ENCODE measurements around the gene PLA2G4D. TPM values are rescaled to one million over a fixed set of nuclear protein-coding genes. Genes with fewer than 3 reads are reported as not detected.

Gene PLA2G4D
- total RNA-seq, 1 experiment from 2014 or later: not detected

GRCh38 chr15:42121021-42121420, 26.7 kb upstream of the PLA2G4D start:
- Histone ChIP-seq H3K4me3 (ENCODE audit: low read depth, low read length, poor library complexity, severe bottlenecking) (no peak overlapping the region), H3K27ac (ENCODE audit: low read depth, low read length, poor library complexity, severe bottlenecking) (no peak overlapping the region), H3K36me3 (ENCODE audit: insufficient read depth, low read length, poor library complexity, severe bottlenecking) (no peaks in the 10 kb centered on the region), H3K27me3 (replicated peaks; ENCODE audit: insufficient read depth, low read depth, low read length, poor library complexity) (no peaks in the 10 kb centered on the region), H3K9me3 (ENCODE audit: low read depth, low read length, poor library complexity, severe bottlenecking) (no peaks in the 10 kb centered on the region), H3K4me1 (ENCODE audit: insufficient read depth, low read length, poor library complexity, severe bottlenecking) (no peaks in the 10 kb centered on the region)
- no TSS peak for BruUV-seq (replicated peaks)
- CTCF ChIA-PET: no interaction called here
- intact Hi-C loops (cut with micrococcal nuclease; ENCODE audit: unreplicated experiment): no loop called here
- POLR2A ChIA-PET (ENCODE audit: low non-redundant PET): no interaction called here
- TF ChIP-seq CTCF (conservative IDR thresholded peaks at IDR 0.05; ENCODE audit: low read depth, low read length) (no peak), EZH2 (IDR thresholded peaks at IDR 0.05; ENCODE audit: borderline replicate concordance, low read depth, low read length, poor library complexity, severe bottlenecking) (no peak)
- DNase-seq (ENCODE audit: low spot score): no peak

- Histone ChIP-seq H3K4me3 (ENCODE audit: low read depth, low read length, poor library complexity, severe bottlenecking) (no peak overlapping the region), H3K36me3 (ENCODE audit: insufficient read depth, low read length, poor library complexity, severe bottlenecking) (no peaks in the 10 kb centered on the region), H3K27me3 (replicated peaks; ENCODE audit: insufficient read depth, low read depth, low read length, poor library complexity) (no peaks in the 10 kb centered on the region), H3K4me1 (ENCODE audit: insufficient read depth, low read length, poor library complexity, severe bottlenecking) (no peaks in the 10 kb centered on the region), H3K27ac (ENCODE audit: low read depth, low read length, poor library complexity, severe bottlenecking) (no peak overlapping the region), H3K9me3 (ENCODE audit: low read depth, low read length, poor library complexity, severe bottlenecking) (no peaks in the 10 kb centered on the region)
- DNase-seq (ENCODE audit: low spot score): no peak
- CTCF ChIA-PET: no interaction called here
- POLR2A ChIA-PET (ENCODE audit: low non-redundant PET): no interaction called here
- TF ChIP-seq EZH2 (IDR thresholded peaks at IDR 0.05; ENCODE audit: borderline replicate concordance, low read depth, low read length, poor library complexity, severe bottlenecking) (no peak), CTCF (conservative IDR thresholded peaks at IDR 0.05; ENCODE audit: low read depth, low read length) (no peak)
- BruUV-seq (replicated peaks): no TSS peak
- intact Hi-C loops (cut with micrococcal nuclease; ENCODE audit: unreplicated experiment): no loop called here
Observed at GRCh38 chr15:42120285-42120684, 25.9 kb upstream of the PLA2G4D start.

GRCh38 chr15:42119446-42119760, 25.0 kb upstream of the PLA2G4D start:
- H3K4me3 ChIP-seq (ENCODE audit: low read depth, low read length, poor library complexity, severe bottlenecking): no peak overlapping the region
- intact Hi-C loops (cut with micrococcal nuclease; ENCODE audit: unreplicated experiment): no loop called here
- no peaks in the 10 kb centered on the region for H3K36me3 ChIP-seq (ENCODE audit: insufficient read depth, low read length, poor library complexity, severe bottlenecking)
- H3K4me1 ChIP-seq (ENCODE audit: insufficient read depth, low read length, poor library complexity, severe bottlenecking): no peaks in the 10 kb centered on the region
- CTCF ChIA-PET: interaction anchor here (0.8 kb wide), 1 partner anchor 14 kb away, joined by 4 read pairs; no protein-coding TSS in a partner anchor
- POLR2A ChIA-PET (ENCODE audit: low non-redundant PET): no interaction called here
- DNase-seq (ENCODE audit: low spot score): no peak
- no peaks in the 10 kb centered on the region for H3K27me3 ChIP-seq (replicated peaks; ENCODE audit: insufficient read depth, low read depth, low read length, poor library complexity)
- no peak for TF ChIP-seq EZH2 (IDR thresholded peaks at IDR 0.05; ENCODE audit: borderline replicate concordance, low read depth, low read length, poor library complexity, severe bottlenecking)
- TF ChIP-seq CTCF (conservative IDR thresholded peaks at IDR 0.05; ENCODE audit: low read depth, low read length): no peak
- no peaks in the 10 kb centered on the region for H3K9me3 ChIP-seq (ENCODE audit: low read depth, low read length, poor library complexity, severe bottlenecking)
- no TSS peak for BruUV-seq (replicated peaks)
- no peak overlapping the region for H3K27ac ChIP-seq (ENCODE audit: low read depth, low read length, poor library complexity, severe bottlenecking)

Data from A673 (cell line).